ENCODE results near the gene S1PR3. TPM values are rescaled to one million over a fixed set of nuclear protein-coding genes. Genes with fewer than 3 reads are reported as not detected.

The S1PR3 gene
- total RNA-seq, 4 donors from 2014 or later: 2.0 to 13.5 (median 8.3) TPM

DNA sequence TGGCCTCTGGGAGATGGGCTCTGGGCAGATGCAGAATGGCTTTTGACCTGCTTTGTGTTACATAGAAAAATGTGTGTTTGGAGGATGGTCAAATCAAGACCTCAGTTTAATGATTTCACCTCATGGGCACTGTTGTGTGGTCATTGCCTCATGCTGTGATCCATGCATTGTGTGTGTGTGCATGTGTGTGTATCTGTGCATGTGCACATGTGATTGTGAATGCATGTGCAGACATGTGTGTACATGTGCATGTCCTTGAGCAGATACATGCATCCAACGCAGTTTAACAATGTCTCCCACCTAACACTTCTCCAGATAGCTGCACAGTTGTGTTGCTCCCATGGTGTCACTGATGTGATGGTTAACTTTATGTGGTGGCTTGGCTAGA, 40.1 kb upstream of the S1PR3 start:
- peaks cover 3 to 9% (median 4%) of the 10 kb centered on the region in 4 donors for H3K4me1 ChIP-seq
- H3K27me3 ChIP-seq: no peaks in the 10 kb centered on the region
- no peak overlapping the region for H3K4me3 ChIP-seq
- WGBS, 2 donors (ENCODE audit: low coverage in 1 of 2): 88% methylated on average over 1 of the region's 1 CpG; no CpG with 5 or more reads in 1 of the 2 donors
- intact Hi-C loops (cut with DNase I; ENCODE audit: low total_unique reads): no loop called here
- H3K36me3 ChIP-seq: no peaks in the 10 kb centered on the region
- TF ChIP-seq EP300 (IDR thresholded peaks at IDR 0.05; ENCODE audit: low read depth) (no peak), POLR2A (IDR thresholded peaks at IDR 0.05) (no peak), CTCF (IDR thresholded peaks at IDR 0.05) (no peak), POLR2AphosphoS5 (IDR thresholded peaks at IDR 0.05) (no peak)
- peak overlapping the region in 1 of 4 donors; percentile 73 for H3K27ac ChIP-seq
- in situ Hi-C loops (cut with MboI; ENCODE audit: low pct_ligation_motif_present in 1 of 4, low pct_unique_long_range_greater_than_20kb in 1 of 4, low sequenced_read_pairs in 3 of 4): no loop called here
- no peaks in the 10 kb centered on the region for H3K9me3 ChIP-seq
- no peak for DNase-seq

DNA sequence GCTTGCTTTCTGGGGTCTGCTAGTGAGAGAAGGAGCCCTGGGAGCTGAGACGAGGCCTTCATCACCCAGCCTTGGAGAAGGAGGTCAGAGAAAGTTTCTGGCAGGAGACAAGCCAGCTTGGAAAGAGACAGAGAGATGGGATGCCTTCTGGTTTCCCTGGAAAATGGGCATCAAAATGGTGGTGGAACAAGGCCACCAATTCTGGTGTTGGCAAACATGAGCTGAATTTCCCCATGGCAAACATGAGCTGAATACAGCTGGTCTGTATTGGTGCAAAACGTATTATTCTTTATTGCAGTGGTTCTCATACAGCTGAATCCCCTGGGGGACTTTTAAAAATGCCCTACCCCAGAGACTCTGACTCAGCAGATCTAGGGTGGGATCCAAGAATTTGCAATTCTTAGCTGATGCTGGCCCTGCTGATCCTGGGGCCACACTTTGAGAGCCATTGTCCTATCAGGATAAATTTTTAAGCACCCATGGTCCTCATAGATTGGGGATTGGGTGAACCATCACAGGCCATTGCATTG, 39.1 kb upstream of the S1PR3 start:
- Histone ChIP-seq H3K4me1 (peaks cover 3 to 9% (median 4%) of the 10 kb centered on the region in 4 donors), H3K27ac (no peak overlapping the region), H3K9me3 (no peaks in the 10 kb centered on the region), H3K4me3 (no peak overlapping the region), H3K36me3 (no peaks in the 10 kb centered on the region), H3K27me3 (no peaks in the 10 kb centered on the region)
- intact Hi-C loops (cut with DNase I; ENCODE audit: low total_unique reads) (no loop called here), in situ Hi-C loops (cut with MboI; ENCODE audit: low pct_ligation_motif_present in 1 of 4, low pct_unique_long_range_greater_than_20kb in 1 of 4, low sequenced_read_pairs in 3 of 4) (no loop called here)
- 80 to 81% methylated on average over 2 of the region's 2 CpGs for WGBS, 2 donors (ENCODE audit: low coverage in 1 of 2)
- TF ChIP-seq POLR2AphosphoS5 (IDR thresholded peaks at IDR 0.05): no peak
- TF ChIP-seq CTCF (IDR thresholded peaks at IDR 0.05): no peak
- TF ChIP-seq POLR2A (IDR thresholded peaks at IDR 0.05): no peak
- TF ChIP-seq EP300 (IDR thresholded peaks at IDR 0.05; ENCODE audit: low read depth): no peak
- no peak for DNase-seq

- no peak for TF ChIP-seq POLR2AphosphoS5 (IDR thresholded peaks at IDR 0.05)
- no peak for TF ChIP-seq CTCF (IDR thresholded peaks at IDR 0.05)
- TF ChIP-seq POLR2A (IDR thresholded peaks at IDR 0.05): no peak
- TF ChIP-seq EP300 (IDR thresholded peaks at IDR 0.05; ENCODE audit: low read depth): no peak
- H3K27me3 ChIP-seq: no peaks in the 10 kb centered on the region
- intact Hi-C loops (cut with DNase I; ENCODE audit: low total_unique reads) (no loop called here), in situ Hi-C loops (cut with MboI; ENCODE audit: low pct_ligation_motif_present in 1 of 4, low pct_unique_long_range_greater_than_20kb in 1 of 4, low sequenced_read_pairs in 3 of 4) (no loop called here)
- no peak overlapping the region for H3K4me3 ChIP-seq
- H3K36me3 ChIP-seq: no peaks in the 10 kb centered on the region
- peak overlapping the region in 1 of 4 donors; percentile 26 for H3K27ac ChIP-seq
- H3K9me3 ChIP-seq: no peaks in the 10 kb centered on the region
- H3K4me1 ChIP-seq: peaks cover 3 to 9% (median 4%) of the 10 kb centered on the region in 4 donors
- no peak for DNase-seq
- 82% methylated on average over 4 of the region's 4 CpGs; no CpG with 5 or more reads in 1 of the 2 donors for WGBS, 2 donors (ENCODE audit: low coverage in 1 of 2)
Observed at GRCh38 chr9:88952976-88953375, 38.3 kb upstream of the S1PR3 start.

DNA sequence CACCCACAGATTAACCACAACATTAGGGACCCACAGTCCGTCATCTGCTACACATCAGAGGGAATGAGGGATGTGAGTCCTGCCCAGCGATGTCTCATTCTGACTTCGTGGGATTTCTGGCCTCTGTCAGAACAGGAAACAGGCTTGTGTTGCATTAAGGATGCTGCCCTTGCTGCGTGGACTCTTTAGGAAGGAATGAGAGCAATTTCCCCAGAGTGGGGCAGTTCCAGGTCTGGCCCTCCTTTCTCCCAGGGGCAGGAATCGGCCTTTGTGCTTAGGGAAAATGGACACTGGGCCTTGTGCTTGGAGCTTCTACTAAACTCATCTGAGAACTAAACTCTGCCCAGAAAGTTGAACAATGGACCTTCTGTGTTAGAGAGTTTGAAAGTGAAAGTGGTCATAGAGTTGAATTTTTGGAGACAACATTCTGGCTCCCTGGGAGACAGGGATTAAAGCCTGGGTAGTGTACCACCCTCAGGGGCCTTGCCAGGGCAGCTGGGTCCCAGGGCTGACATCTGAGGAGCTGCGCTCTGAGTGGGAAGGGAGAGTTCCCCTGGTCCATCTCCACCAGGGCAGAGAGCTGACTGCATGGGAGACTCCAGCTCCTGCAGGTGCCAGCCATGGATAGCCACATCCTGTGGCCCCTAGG, 37.8 kb upstream of the S1PR3 start:
- in situ Hi-C loops (cut with MboI; ENCODE audit: low pct_ligation_motif_present in 1 of 4, low pct_unique_long_range_greater_than_20kb in 1 of 4, low sequenced_read_pairs in 3 of 4): no loop called here
- Histone ChIP-seq H3K4me3 (no peak overlapping the region), H3K36me3 (no peaks in the 10 kb centered on the region), H3K9me3 (no peaks in the 10 kb centered on the region), H3K4me1 (peaks cover 3 to 6% (median 4%) of the 10 kb centered on the region in 4 donors), H3K27ac (peak overlapping the region in 1 of 4 donors; percentile 26), H3K27me3 (no peaks in the 10 kb centered on the region)
- no peak for DNase-seq
- intact Hi-C loops (cut with DNase I; ENCODE audit: low total_unique reads): no loop called here
- TF ChIP-seq CTCF (IDR thresholded peaks at IDR 0.05): no peak
- no peak for TF ChIP-seq POLR2AphosphoS5 (IDR thresholded peaks at IDR 0.05)
- TF ChIP-seq EP300 (IDR thresholded peaks at IDR 0.05; ENCODE audit: low read depth): no peak
- no peak for TF ChIP-seq POLR2A (IDR thresholded peaks at IDR 0.05)
- 75% methylated on average over 6 of the region's 6 CpGs; no CpG with 5 or more reads in 1 of the 2 donors for WGBS, 2 donors (ENCODE audit: low coverage in 1 of 2)
